NCI-H2171 (cell line): ENCODE results near the gene CFAP157.

Experiments
- DNase-seq: peaks from one replicate; lab custom pipeline; 2025; lab: John Stamatoyannopoulos, UW

Gene CFAP157

DNA sequence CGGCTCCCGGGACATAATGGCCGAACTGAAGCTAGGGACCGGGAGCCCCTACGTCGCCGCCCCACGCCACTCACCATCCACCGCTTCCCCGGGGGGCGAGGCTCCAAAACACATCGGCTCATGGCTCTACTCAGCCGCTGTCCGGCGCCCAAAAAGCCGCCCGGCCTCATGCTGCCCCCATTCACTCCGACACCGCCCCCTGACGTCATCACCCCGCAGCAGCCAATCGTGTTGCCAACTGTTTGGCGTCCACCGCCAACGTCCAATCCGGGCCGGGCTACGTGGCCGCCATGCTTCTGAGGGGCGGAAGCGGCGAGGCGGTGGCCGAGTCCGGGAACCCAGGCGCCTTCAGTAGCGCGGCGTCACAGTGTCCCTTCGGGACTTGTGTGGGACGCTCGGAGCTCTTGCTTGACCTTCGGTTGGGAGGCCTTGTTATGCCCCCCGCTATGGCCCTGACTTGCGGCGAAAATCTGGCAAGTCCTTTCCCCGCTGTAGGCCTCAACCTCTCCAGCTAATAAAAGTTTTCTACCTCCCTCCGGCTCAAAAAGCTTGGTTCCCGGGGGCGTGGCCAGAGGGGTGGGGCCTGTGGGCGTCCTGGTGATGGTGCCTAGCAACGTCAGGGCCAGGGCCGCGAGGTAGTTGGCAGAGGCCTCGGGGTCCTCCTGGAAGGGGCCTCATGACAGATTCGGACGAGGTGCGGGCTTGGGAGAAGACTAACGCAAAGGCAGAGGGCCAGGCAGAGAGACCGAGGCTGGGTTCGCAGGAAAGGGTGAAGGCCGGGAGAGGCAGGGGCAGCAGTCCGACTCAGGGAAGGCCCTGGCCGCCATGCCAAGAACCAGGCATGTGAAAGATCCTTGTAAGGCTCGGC lies 8.9 kb downstream of the CFAP157 start, which contains the start of the genes PTRH1 and TTC16:
Gene PTRH1, minus strand, starts transcription at position 194 of the 868 bp plus-strand sequence. Its CDS starts 24 bp downstream, at position 170.
Gene TTC16, plus strand, starts transcription at position 610 of the 868 bp plus-strand sequence. Its CDS starts 67 bp downstream, at position 677.
- peak; percentile 98 for DNase-seq

DNA sequence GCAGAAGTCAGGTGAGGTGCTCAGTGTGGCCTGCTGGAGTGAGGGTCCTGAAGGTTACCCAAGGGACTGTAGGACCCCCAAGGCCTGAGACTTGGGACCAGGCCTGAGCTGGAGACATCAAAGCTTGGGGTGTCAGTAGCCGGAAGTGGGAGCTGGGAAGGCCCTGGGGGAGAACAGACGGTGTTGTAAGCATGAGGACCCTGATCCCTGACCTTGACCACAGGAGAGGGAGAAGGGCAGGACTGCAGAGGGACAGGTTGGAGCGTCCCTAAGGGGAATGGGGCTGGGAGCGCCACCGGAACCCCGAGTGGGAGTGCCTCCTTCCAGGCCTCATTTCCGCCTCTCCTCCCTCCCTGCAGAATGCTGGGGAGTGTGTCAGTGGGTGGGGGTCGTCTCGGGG lies 9.6 kb downstream of the CFAP157 start:
- DNase-seq: no peak

DNA sequence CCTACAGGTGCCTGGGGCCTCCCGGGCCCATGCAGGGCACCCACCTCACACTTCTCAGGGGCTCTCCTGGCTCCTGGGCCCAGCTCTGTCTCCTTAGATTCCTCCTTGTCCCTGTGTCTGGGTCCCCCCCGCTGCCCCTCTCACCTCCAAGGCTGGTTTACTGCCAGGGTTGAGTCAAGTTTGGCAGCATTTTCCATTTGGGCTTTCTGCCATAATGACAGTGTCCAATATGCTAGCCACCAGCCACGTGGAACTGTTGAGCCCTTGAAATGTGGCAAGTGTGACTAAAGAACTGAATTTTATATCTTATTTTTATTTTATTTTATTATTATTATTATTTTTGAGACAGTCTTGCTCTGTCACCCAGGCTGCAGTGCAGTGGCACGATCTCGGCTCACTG lies 11.0 kb downstream of the CFAP157 start:
- DNase-seq: no peak

DNA sequence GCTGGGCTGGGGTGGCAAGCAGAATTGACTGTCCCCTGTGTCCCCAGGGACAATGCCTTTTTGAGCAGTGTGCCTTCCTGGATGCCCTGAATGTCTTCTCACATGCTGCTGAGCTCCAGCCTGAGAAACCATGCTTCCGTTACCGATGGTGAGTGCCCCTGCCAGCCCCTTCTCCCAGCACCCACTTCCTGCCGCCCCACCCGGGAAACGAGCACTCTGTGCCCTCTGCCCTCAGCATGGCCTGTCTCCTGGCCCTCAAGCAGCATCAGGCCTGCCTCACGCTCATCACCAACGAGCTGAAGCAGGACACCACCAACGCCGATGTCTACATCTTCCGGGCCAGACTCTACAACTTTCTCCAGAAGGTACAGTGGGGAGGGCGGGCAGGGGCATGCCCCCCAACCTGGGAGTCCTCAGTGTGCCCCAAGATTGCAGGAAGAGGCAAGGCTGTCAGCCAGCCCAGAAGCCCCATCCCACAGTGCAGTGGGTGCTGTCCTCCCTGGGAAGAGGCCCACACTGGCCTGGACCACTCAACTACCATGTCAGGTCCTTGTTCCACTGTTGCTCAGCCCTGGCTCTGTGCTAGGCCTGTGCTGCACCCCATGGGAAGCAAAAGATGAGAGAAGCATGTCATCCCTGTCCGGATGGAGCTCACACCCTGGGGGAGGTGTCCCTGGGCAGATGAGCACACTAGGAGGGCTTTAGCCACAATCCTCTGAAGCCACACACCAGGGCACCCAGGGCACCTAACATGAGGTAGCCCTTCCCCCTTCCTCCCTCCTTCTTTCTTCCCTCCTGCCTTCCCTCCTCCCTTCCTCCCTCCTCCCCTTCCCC lies 13.5 kb downstream of the CFAP157 start:
- no peak for DNase-seq

DNA sequence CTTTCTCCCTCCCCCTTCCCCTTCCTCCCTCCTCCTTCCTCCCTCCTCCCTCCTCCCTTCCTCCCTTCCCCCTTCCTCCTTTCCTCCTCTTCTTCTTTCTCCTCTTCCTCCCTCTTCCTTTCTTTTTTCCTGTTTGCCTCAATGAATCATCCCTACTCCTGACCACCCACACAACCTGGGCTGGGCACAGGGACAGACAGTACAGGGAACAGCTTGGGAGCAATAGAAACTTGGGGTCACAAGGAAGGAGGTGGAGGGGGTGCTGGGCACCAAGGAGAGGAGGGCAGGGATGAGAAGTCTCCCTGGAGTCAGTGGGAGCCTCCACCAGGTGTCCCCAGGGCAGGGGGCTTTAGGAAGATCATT lies 14.1 kb downstream of the CFAP157 start:
- no peak for DNase-seq

DNA sequence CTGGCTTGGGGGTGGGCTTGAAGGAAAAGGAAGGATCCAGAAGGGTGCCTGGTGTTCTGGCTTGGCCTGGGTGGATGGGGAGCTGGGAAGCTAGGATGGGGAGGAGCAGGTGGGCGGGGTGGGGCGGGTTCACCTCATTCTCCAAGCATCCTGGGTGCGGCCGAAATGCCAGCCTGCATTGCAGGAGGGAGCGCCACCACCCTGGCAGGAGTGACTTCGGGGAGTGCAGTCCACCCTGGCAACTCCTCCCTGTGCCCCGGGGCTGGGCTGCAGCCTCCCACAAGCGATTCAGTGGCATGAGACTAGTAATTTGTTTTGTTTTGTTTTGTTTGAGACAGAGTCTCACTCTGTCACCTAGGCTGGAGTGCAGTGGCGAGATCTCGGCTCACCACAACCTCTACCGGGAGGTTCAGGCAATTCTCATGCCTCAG lies 14.6 kb downstream of the CFAP157 start:
- peak; percentile 56 for DNase-seq

DNA sequence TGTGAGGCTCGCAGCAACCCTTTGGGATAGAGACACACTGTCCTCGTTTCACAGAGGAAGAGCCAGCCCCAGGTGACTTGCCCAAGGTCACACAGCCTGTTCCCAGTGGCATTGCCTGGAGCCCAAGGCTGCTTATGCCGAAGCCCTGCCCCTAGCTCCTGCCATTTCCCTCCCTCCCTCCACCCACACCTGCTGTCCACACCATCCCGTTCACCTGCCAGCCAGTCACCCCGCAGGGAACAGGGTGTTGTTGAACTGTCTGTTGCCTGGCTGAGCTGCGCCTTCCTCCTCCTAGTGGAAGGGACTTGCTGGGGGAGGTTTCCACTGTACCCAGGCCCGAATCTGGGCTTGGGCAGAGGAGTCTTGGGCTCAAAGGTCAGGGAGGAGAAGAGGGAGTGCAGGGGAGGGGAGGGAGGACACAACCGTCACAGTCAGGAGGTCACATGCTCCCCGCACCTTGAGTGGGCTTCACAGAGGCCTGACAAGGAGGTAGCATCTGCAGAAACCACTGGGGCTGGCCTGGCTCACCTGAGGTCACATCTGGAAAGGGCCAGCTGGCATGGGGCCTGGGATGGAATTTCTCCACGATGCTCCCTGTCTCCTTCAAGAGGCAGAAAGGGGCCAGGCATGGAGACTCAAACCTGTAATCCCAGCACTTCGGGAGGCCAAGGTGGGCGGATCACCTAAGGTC lies 15.4 kb downstream of the CFAP157 start:
- peak; percentile 33 for DNase-seq

DNA sequence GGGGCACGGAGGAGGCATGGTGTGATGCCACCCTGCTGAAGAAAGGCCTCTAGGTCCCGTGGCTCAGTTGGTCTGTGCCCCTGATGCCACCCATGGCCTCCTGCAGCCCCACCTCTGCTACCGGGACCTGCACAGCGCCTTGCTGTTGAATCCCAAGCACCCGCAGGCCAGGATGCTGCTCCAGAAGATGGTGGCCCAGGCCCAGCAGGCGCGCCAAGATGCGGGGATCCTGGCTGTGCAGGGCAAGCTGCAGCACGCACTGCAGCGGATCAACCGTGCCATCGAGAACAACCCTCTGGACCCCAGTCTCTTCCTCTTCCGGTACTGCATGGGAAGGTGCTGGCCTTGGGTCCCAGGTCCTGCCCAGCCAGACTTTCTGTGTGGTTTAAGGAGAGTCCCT lies 16.2 kb downstream of the CFAP157 start:
- DNase-seq: no peak

DNA sequence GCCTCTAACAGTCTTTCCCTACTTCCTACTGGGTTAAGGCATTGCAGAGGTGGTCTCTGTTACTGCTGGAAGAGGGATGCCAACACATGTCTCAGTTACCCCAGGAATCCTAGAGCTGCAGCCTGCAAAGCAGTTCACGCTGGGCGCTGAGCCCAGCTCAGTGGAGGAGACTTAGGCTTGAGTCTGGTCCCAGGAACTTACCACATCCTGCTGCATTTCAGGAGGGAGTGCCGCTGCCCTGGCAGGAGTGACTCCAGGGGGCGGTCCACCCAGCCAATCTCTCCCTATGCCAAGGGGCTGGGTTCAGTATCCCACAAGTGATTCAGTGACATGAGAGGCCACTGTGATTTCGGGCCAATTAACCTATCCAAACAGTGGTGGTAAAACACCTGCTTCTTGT lies 16.7 kb downstream of the CFAP157 start:
- DNase-seq: no peak

DNA sequence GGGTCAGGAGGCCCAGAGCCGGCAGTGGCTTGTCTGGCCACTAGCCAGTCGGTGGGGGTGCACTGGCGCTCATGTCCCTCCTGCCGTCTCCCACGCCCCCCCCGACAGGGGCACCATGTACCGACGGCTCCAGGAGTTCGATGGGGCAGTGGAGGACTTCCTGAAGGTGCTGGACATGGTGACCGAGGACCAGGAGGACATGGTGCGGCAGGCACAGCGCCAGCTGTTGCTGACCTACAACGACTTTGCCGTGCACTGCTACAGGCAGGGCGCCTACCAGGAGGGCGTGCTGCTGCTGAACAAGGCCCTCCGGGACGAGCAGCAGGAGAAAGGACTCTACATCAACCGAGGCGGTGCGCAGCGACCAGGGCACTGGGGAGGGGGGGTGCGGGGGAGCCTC lies 17.2 kb downstream of the CFAP157 start:
- no peak for DNase-seq

DNA sequence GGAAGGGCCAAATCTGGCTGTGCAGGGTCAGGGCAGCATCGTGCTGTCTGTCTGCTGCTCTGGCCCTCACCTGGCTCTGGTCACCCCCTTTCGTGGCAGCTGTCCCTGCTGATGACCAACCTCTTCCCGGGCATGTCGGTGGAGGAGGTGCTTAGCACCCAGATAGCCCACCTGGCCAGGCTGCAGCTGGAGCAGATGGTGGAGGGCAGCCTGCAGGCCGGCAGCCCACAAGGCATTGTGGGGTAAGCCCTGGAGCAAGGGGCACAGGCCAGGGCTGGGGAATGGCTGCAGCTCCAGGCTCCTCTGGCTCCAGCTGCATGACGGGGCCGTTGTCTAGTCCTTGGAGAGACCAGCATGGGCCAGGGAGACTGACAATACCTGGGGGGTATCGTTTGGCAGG lies 20.1 kb downstream of the CFAP157 start:
- no peak for DNase-seq

DNA sequence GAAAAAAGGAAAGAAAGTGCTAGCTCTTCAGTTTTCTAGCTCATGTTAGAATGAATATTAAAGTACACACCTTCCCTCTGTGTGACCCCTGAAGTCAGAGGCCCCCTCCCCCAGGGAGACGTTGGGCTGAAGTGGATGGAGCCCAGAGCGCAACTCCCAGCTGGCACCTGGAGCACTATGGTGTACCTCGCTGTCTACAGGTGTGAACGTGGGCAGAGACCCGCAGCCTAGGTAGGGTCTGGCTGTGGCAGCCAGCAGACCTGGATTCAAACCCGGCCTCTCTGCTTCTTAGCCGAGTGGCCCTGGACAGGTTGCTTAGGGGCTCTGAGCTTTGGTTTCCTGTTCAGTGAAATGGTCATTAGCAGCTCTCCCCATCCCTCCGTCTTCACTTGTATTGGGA lies 22.0 kb downstream of the CFAP157 start:
- no peak for DNase-seq

DNA sequence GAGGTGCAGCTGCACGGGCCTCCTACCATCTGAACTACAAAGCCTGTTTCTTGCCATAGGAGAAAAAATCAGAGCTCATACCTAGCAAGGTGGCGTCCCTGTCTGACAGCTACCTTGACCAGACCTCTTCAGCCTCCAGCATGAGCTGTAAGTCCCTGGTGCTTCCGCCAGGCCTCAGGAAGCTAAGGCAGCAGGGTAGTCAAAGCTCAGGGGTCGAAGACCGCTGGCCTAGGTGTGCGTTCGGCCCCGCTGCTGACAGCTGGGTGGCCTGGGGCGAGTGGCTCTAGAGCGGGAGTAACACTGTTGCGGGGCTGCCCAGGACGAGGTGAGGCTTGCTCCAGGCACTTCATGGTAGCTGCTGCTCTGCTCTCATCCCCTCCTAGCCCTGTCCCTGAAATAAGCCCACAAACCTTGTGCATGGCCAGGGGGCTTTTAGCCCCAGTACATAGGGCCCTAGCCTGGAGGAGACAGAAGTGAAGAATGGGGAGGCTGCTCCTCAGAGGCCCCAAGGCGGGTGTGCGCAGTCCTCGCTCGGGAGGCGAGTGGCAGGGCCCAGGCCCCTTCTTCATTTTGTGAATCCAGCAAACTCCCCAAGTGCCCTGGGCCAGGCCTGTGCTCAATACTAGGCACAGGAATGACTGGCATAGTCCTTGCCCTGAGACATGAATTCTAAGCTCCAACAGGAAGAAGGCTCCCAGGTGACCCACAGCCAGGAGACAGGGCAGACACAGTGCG lies 22.9 kb downstream of the CFAP157 start:
- no peak for DNase-seq

DNA sequence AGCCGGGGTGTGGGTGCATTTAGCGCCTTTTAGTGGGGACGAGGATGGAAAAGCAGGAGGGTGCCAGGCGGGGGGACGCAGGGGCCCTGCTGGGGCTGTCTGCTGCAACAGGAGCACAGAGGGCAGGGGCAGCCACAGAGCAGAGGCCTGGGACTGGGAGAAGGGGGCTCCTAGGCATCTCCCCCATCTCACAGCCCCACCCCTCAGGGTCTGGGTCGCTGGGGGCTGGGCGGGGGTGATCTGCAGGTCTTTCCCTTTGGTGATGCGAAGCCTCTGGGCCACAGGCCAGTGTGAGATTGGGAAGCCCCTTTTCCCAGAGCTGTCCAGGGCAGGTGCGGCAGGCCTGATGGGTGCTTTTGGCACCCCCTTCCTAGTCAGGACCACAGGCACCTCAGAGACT lies 23.5 kb downstream of the CFAP157 start:
- DNase-seq: no peak

DNA sequence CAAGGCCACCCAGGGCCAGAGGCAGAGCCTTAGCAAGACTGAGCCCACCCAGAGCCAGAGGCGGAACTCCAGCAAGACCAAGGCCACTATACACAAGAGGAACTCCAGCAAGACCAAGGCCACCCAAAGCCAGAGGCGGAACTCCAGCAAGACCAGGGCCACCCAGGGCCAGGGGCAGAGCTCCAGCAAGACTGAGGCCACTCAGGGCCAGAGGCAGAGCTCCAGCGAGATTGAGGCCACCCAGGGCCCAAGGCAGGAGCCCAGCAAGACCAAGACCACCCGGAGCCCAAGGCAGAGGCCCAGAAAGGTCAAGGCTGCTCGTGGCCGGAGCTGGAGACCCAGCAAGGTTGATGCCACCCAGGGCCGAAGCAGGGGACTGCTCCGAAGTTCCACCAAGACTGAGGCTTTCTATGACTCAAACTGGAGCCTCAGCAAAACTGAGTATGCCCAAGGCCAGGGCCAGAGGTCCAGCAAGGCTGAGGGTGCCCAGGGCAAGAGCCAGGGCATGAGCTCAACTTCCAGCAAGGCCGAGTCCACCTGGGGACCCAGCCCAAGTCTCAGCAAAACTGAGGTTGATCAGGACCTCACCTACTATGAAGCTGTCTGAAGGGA lies 24.1 kb downstream of the CFAP157 start:
- no peak for DNase-seq

DNA sequence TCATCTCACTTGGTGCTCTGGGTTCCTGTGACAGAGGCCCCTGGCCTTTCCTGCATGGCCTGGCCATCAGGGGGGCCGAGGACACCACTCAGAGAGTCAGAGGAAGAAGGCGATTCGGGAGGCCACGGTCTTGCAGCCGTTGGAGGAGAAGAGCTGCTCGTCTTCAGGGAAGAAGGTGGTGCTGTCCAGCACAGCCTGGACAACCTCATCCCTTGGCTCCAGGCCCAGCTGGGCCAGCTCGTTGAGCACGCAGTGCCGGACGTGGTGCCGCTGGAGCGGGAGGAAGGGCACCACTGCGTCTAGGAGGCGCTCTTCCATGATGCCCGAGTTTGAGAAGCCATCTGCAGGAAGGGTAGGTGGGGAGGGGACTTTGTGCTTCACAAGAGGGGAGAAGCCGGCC lies 25.1 kb downstream of the CFAP157 start:
- DNase-seq: no peak

DNA sequence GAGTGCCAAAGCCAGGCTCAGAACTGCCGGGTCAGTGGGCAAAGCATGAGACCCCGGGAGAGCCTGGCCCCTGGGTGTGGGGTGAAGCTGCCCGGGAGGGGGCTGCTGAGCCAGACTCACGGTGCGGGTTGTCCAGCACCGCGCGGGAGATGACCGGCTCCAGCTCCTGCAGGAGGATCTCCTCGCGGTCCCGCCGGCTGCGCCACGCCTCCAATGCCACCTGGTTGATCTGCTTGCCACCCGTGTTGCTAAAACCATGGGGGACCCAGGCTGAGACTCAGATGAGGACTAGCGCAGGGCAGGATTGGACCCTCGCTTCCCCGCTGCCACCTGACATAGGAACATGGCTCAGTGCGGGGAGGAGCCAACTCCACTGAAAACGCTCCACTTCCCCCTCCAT lies 25.7 kb downstream of the CFAP157 start:
- DNase-seq: no peak

DNA sequence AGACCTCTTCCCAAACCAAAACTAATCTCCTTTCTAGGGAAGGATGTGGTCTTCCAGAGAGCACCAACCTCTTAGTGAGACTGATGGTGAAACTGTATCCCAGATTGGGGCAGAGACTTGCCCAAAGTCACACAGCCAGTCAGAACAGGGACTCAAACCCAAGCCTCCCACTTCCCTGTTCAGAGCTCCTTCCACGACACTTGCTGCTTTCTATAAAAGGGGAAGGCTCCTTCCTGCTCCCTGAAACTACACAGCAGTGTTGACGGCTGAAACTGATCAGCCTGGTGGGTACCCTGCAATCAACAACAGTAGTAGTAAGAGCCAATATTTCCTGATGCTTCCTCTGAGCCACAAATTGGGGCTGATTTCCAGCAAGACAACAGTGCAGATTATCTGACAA lies 26.8 kb downstream of the CFAP157 start:
- DNase-seq: no peak

DNA sequence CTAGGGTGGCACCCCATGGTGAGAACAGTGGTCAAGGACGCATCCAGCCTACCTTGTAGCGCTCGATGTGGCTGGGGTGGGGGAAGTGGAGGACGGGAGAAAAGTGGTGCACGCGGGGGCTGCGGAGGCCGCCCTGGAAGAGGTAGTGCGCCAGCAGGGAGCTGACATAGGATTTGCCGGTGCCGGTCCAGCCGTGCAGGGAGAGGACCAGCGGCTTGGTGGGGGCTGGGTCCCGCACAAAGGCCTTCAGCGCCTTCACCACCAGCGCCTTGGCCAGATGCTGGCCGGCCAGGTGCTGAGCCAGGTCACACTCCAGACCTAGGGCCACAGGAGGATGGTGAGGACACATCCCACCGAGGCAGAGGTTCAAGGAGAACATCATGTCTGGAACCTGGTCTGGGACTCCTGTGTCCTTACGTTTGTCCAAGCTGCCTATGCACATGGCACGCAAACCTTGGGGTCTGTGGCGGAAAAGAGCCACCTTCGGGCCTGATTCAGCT lies 27.5 kb downstream of the CFAP157 start:
- no peak for DNase-seq

DNA sequence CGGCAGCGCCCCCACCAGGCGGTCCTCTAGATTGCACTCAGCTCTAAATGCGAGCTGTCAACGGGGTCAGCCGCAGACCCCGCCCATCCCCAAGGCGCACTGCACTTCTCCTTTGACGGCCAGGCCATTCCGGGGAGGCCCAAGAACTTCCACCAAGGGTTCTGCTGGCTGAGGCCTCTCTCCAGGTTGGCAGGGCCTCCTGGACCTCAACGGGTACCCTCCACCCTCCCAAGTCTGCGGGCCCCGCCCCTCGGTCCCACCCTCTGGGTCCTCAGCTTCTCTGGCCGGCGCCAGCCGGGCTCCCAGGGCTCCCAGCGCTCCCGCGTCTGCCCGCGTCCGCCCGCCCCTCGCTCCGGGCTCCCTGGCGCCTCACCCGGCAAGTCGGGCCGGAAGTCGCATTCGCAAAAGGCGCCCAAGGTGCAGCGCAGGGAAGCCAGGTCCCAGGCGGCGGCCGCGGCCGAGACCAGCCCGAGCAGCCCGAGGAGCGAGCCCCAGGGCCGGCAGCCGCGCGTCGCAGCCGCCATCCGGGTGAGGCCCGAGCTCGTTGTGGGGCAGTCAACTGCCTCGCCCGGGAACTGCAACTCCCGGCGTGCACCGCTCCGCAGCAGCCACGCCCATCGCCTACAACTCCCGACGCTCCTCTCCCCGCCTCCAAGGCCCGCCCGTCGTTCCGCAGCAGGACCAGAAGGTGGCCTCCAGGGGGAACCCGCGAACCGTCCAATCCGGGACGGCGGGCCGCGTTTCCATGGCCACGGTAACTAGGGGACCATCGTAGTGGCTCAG lies 28.1 kb downstream of the CFAP157 start, which contains the start of gene TOR2A:
Gene TOR2A, minus strand, starts transcription at position 548 of the 783 bp plus-strand sequence. Its CDS starts 24 bp downstream, at position 524.
- peak; percentile 100 for DNase-seq
